ENCODE measurements around the gene LGSN. TPM values are rescaled to one million over a fixed set of nuclear protein-coding genes. Genes with fewer than 3 reads are reported as not detected.
"Not testable (repeated sequence)": the region's sequence is repeated elsewhere in the genome, so short reads cannot be mapped to it uniquely, and the experiment has no call there.

LGSN gene
- total and polyA plus RNA-seq, 5 experiments from 2014 or later, result 0.08 to 0.14 TPM; not detected in 3

DNA sequence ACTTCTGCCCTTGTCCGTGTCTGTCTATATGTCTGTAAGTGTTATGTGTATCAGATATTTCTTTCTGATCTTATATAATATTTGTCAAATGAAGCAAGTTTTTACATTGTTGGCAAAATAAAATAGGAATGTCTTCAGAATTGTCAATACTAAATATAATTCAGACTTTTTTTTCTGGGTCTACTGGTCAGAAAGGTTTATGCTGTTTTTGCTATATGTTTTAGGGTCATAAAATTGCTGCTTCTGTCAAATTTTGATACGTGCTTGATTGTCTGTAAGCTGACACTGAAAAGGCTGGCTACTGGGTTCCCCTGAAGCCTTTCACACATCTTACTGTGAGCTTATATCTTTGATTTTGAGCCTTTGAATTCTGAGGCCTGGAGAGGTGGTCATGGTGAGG is 20.1 kb downstream of the LGSN start:
- POLR2A ChIA-PET, result no interaction called here
- Mint-ChIP-seq H3K4me1 (no peaks in the 10 kb centered on the region), H3K36me3 (no peaks in the 10 kb centered on the region), H3K27ac (no peak overlapping the region), H3K27me3 (no peaks in the 10 kb centered on the region), H3K9me3 (peaks cover 0 to 11% (median 3%) of the 10 kb centered on the region in 9 donors), H3K4me3 (no peak overlapping the region)
- ATAC-seq (no peak), DNase-seq (no peak)

DNA sequence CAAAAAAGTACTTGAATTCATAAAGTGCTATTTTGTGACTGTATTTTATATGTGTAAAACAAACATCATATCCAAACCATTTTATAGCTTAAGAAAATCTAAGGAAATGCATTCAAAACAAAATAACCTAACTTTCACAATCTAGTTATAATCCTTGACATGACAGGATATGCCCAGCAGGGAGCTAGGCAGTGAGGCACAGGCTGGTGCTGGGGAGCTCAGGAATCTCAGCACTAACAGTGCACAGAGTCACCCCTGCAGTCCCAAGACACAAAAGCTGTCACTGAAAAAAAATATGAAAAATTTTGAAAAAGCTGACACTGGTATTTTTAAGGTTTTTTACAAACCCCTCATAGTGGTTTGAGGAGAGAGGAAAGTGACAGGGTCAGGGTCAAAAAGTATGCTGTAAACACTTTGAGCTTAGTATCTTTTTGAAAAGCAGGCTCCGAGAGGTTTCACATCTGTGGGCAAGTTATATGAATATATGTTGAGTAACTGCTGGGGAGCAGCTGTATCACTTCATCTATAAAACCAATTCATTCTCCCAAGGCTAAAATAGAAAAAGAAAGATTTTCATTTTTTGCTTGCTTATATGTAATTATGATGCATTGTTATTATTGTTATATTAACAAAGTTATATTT is 24.1 kb downstream of the LGSN start:
- Mint-ChIP-seq H3K4me1 (no peaks in the 10 kb centered on the region), H3K4me3 (no peak overlapping the region), H3K9me3 (peaks cover 0 to 11% (median 3%) of the 10 kb centered on the region in 9 donors), H3K36me3 (peaks cover 0 to 2% (median 0%) of the 10 kb centered on the region in 3 donors), H3K27ac (no peak overlapping the region), H3K27me3 (no peaks in the 10 kb centered on the region)
- no peak for DNase-seq
- POLR2A ChIA-PET, result no interaction called here
- no peak for ATAC-seq

DNA sequence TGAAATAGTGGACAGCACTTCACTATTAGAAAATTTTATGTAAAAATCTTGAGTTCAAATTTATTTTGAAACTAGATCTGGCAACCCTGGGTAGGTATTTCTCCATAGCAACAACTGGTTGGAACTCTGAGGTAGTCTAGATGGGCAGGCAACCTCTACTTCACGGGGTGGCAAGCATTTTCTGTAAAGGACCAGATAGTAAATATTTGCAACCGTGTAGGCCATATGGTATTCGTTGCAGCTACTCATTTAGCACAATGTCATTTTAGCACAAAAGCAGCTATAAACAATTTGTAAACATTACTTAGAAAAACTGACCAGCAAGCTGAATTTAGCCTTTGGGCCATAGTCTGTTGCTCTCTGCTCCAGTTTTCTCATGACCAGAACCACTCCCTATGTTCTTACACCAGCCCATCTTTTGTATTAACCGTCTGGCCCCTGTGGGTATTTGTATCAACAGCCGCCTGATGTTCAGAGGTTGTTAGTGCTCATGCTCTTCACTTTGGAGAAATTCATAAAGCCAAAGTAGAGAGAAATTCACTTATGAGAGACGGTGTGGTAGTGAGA is 29.2 kb downstream of the LGSN start:
- peaks cover 0 to 2% (median 0%) of the 10 kb centered on the region in 3 donors for H3K36me3 Mint-ChIP-seq
- ATAC-seq (no peak), DNase-seq (no peak)
- no peak overlapping the region for H3K27ac Mint-ChIP-seq
- peaks cover 0 to 2% (median 0%) of the 10 kb centered on the region in 5 donors for H3K27me3 Mint-ChIP-seq
- no peaks in the 10 kb centered on the region for H3K9me3 Mint-ChIP-seq
- H3K4me1 Mint-ChIP-seq, result no peaks in the 10 kb centered on the region
- POLR2A ChIA-PET, result no interaction called here
- H3K4me3 Mint-ChIP-seq, result no peak overlapping the region

DNA sequence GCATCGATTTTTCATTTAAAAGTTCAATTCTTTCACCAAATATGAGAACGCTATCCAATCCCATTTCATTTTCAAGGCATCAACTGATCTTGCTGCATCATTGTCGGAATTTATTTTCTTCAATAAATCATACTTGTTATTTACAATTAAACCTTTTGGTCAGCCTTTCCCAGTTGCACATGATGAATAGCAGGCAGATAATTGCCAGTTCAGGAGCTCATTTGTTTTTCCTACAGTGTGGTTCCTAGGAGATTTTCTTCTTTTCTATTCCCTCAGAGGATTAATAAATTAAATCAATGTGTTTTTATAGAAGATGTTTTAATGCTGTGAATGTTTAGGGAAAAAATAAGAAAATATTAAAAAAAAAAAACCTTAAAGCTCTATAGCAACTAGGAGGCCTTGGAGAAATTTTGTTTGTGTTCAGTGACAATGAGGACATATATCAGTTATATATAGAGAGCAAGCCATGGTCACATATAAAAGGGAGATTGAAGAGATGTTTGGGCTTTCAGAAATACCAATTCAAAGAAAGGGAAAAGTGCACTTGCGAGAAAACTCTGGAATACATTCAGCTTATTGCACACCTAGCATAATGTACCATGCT is 30.4 kb downstream of the LGSN start:
- POLR2A ChIA-PET, result no interaction called here
- H3K4me3 Mint-ChIP-seq, result no peak overlapping the region
- no peak for ATAC-seq
- no peaks in the 10 kb centered on the region for H3K4me1 Mint-ChIP-seq
- no peaks in the 10 kb centered on the region for H3K9me3 Mint-ChIP-seq
- no peak for DNase-seq
- peak overlapping the region in 1 of 10 donors; percentile 46 for H3K27ac Mint-ChIP-seq
- peaks cover 0 to 2% (median 0%) of the 10 kb centered on the region in 5 donors for H3K27me3 Mint-ChIP-seq
- peaks cover 0 to 2% (median 0%) of the 10 kb centered on the region in 3 donors for H3K36me3 Mint-ChIP-seq

DNA sequence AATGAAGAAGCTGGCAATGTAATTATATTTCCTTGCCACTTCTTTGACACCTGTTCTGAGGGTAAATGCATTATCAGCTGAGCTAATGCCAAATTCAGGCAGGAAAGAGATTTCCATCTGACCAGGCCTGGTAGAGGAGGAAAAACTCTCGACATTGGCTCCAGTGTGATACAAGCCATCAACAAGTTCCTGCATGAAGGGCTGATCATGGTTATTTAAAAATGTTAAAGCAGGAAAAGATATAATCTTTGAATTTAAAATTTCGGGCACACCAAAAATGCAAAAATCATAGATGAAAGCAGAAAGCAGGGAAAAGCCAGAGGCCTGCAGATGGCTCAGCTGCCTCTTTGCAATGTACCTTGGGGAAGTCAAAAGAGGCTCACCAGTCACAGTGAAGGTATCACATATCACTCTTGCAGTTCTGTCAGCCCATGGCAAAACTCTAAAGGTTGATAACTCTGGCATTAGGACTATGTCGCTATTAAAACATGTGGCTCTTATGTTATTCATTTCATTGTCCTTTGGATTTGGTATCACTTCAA is 39.1 kb downstream of the LGSN start:
- H3K36me3 Mint-ChIP-seq, result no peaks in the 10 kb centered on the region
- H3K4me1 Mint-ChIP-seq, result no peaks in the 10 kb centered on the region
- H3K4me3 Mint-ChIP-seq, result no peak overlapping the region
- no peak for ATAC-seq
- POLR2A ChIA-PET, result no interaction called here
- no peak for DNase-seq
- peaks cover 0 to 9% (median 0%) of the 10 kb centered on the region in 5 donors for H3K27me3 Mint-ChIP-seq
- H3K27ac Mint-ChIP-seq, result no peak overlapping the region
- H3K9me3 Mint-ChIP-seq, result peaks cover 0 to 3% (median 0%) of the 10 kb centered on the region in 9 donors

DNA sequence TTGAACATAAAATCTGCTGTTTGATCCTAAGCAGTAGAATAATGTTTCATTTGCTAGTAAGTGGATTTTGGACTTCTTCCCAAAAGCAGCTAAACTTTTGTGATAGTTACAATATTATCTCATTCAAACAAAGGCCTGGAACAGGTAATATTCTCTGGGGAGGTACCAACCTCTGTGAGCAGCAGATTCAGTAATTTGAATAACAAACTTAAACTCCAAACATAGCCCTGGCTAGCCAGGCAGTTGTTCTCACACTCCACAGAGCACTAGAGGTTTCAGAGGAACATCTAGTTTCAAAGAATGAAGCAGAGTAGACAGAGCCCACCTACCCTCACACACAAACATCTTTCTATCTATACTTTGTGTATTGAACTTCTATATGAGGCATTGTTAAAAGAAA is 40.9 kb downstream of the LGSN start:
- ATAC-seq (no peak), DNase-seq (no peak)
- Mint-ChIP-seq H3K4me1 (no peaks in the 10 kb centered on the region), H3K27ac (no peak overlapping the region), H3K9me3 (peaks cover 0 to 3% (median 0%) of the 10 kb centered on the region in 9 donors), H3K36me3 (no peaks in the 10 kb centered on the region), H3K27me3 (peaks cover 0 to 9% (median 0%) of the 10 kb centered on the region in 5 donors), H3K4me3 (no peak overlapping the region)
- POLR2A ChIA-PET, result no interaction called here

DNA sequence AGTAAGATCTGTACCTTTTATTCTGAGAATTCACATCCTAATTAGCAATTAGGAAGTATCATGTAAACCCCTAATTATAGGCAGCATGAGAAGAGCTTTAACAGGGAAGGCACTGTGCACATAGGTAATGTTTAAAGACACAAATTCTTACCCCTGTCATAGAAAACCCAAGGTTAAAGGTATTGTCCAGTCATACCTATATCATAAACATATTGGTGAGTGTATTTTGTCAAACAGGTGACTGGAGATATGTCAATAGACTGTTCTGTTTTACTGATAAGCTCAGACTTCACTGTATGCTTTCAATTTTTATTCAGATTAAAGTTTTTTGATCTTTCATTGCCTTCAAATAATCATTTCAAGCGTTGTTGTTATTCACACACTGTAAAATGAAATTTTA is 43.8 kb downstream of the LGSN start:
- DNase-seq (no peak), ATAC-seq (no peak)
- POLR2A ChIA-PET, result no interaction called here
- Mint-ChIP-seq H3K9me3 (peaks cover 0 to 3% (median 0%) of the 10 kb centered on the region in 9 donors), H3K27me3 (peaks cover 0 to 5% (median 0%) of the 10 kb centered on the region in 5 donors), H3K27ac (no peak overlapping the region), H3K36me3 (no peaks in the 10 kb centered on the region), H3K4me3 (no peak overlapping the region), H3K4me1 (no peaks in the 10 kb centered on the region)

DNA sequence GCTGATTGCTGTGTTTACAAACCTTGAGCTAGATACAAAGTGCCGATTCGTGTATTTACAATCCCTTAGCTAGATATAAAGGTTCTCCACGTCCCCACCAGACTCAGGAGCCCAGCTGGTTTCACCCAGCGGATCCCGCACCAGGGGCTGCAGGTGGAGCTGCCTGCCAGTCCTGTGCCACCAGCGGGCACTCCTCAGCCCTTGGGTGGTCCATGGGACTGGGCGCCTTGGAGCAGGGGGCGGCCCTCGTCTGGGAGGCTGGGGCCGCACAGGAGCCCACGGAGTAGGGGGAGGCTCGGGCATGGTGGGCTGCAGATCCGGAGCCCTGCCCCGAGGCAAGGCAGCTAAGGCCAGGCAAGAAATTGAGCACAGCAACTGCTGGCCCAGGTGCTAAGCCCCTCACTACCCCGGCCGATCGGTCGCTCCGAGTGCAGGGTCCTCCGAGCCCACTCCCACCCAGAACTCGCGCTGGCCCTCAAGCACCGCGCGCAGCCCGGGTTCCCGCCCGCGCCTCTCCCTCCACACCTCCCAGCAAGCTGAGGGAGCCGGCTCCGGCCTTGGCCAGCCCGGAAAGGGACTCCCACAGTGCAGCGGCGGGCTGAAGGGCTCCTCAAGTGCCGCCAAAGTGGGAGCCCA is 44.9 kb downstream of the LGSN start:
- POLR2A ChIA-PET, H3K27ac Mint-ChIP-seq, H3K4me3 Mint-ChIP-seq: not testable (repeated sequence)

DNA sequence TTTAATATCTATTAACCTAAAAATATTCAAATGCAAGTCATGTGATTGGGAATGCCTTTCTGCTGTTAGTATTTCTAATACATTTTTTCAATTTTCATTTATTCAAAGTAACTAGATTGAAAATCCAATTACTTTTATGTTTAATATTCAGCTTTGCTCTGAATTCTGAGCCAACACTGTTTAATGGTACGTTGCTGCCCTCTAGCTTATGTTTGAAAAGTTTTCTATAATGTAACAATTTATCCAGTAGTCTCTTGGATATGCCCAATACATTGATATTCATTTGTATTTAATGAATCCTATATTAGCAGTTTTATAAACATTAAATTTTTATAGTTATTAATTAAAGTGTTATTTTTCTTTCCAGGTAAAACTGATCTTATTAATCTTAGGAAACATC is 47.4 kb downstream of the LGSN start:
- Mint-ChIP-seq H3K4me3 (no peak overlapping the region), H3K27me3 (peaks cover 0 to 8% (median 0%) of the 10 kb centered on the region in 5 donors), H3K4me1 (no peaks in the 10 kb centered on the region), H3K9me3 (peaks cover 0 to 2% (median 0%) of the 10 kb centered on the region in 9 donors), H3K36me3 (no peaks in the 10 kb centered on the region), H3K27ac (no peak overlapping the region)
- POLR2A ChIA-PET, result no interaction called here
- no peak for ATAC-seq
- DNase-seq, result no peak

More for the DNA sequence above, 44.9 kb downstream of the LGSN start:
- not testable (repeated sequence) for H3K4me1 Mint-ChIP-seq, DNase-seq, ATAC-seq, H3K27me3 Mint-ChIP-seq, H3K36me3 Mint-ChIP-seq, H3K9me3 Mint-ChIP-seq

DNA sequence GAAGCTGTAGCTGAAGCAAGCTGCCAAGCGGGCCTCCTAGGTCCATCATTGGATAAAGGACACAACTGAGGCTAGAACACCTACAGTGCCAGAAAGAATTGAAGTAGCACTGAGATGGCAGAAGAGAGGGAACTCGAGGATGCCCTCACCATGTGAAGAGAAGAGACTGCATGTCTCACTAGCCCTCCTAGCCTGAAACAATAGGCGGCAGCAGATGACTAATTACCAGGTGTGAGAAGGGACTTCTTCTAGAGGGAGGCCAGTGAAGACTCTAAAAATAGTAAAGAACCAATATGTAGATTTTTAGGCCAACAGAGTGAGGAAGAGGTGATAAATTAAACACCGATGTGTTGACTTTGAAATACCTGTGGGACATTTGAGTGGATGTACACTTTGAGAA is 50.3 kb downstream of the LGSN start:
- no peaks in the 10 kb centered on the region for H3K4me1 Mint-ChIP-seq
- POLR2A ChIA-PET, result no interaction called here
- H3K27me3 Mint-ChIP-seq, result peaks cover 0 to 3% (median 0%) of the 10 kb centered on the region in 5 donors
- DNase-seq (no peak), ATAC-seq (no peak)
- no peak overlapping the region for H3K4me3 Mint-ChIP-seq
- H3K27ac Mint-ChIP-seq, result no peak overlapping the region
- peaks cover 0 to 2% (median 0%) of the 10 kb centered on the region in 9 donors for H3K9me3 Mint-ChIP-seq
- H3K36me3 Mint-ChIP-seq, result no peaks in the 10 kb centered on the region

DNA sequence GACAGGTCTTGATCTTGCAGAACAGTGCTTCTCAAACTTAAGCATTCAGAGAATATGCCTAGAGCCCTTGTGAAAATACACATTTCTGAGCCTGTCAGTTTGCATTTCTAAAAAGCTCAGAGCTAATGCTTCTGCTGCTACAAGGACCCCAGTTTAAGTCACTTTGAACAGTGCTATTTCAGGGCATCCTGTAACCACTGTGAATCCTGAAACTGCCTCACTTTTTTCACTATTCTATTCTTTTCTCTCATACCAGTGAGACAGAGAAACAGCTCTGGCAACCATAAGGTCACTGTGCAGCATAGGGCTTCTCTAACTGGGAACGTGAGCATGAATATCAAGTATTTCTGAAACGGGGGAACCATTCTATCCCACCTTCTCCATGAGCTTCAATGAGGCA is 51.2 kb downstream of the LGSN start:
- peaks cover 0 to 3% (median 0%) of the 10 kb centered on the region in 5 donors for H3K27me3 Mint-ChIP-seq
- POLR2A ChIA-PET, result no interaction called here
- H3K9me3 Mint-ChIP-seq, result peaks cover 0 to 2% (median 0%) of the 10 kb centered on the region in 9 donors
- H3K4me1 Mint-ChIP-seq, result no peaks in the 10 kb centered on the region
- no peak for ATAC-seq
- no peak for DNase-seq
- H3K27ac Mint-ChIP-seq, result no peak overlapping the region
- H3K36me3 Mint-ChIP-seq, result no peaks in the 10 kb centered on the region
- no peak overlapping the region for H3K4me3 Mint-ChIP-seq

DNA sequence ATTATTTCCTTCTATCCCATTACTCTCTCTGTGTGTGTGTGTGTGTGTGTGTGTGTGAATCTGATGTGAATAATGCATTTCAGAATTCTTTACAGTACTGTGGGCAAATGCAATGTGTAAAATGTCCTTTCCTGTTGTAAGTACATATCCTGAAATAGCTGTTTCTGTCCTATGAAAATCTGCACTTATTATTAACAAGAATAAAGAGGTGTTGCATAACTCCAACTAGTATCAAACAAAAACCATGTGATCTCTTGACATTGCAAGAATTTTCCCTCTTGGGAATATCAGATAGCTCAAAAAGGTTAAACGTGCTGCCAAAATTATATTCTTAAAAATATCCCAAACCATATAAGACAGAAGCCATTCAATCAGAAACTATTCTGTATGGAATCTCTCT is 52.0 kb downstream of the LGSN start:
- no peak for ATAC-seq
- Mint-ChIP-seq H3K4me3 (no peak overlapping the region), H3K36me3 (no peaks in the 10 kb centered on the region), H3K27me3 (peaks cover 0 to 3% (median 0%) of the 10 kb centered on the region in 5 donors), H3K27ac (no peak overlapping the region), H3K4me1 (no peaks in the 10 kb centered on the region), H3K9me3 (peaks cover 0 to 2% (median 0%) of the 10 kb centered on the region in 9 donors)
- no peak for DNase-seq
- POLR2A ChIA-PET, result no interaction called here

DNA sequence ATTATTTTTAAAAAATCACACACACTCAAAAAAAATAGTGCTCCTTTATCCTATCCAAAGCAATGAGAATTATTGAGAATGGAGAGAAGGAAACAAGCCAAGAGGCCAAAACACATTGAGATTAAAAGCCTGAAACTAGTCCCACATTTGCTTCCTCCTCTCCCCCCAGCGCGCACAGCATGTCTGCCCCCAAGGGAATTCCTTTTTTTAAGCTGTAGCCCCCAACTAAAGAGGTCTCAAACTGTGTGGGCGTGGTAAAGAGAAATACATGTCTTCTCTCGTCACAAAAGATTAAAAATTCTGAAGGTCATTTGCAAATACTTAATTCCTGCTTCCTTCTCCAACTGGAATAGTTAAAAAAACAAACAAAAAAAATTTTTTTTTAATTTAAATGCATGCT is 52.7 kb downstream of the LGSN start:
- DNase-seq (no peak), ATAC-seq (no peak)
- Mint-ChIP-seq H3K27ac (no peak overlapping the region), H3K27me3 (peaks cover 0 to 3% (median 0%) of the 10 kb centered on the region in 5 donors), H3K9me3 (peaks cover 0 to 2% (median 0%) of the 10 kb centered on the region in 9 donors), H3K4me3 (no peak overlapping the region), H3K36me3 (no peaks in the 10 kb centered on the region), H3K4me1 (no peaks in the 10 kb centered on the region)
- POLR2A ChIA-PET, result no interaction called here

Data from naive thymus-derived CD8-positive, alpha-beta T cell (primary cell).